Kidney epithelial cell (primary cell): ENCODE measurements around the gene SPATA9. TPM values are rescaled to one million over a fixed set of nuclear protein-coding genes. Genes with fewer than 3 reads are reported as not detected.

Experiments
- DNase-seq: peaks from one replicate; pipeline ENCODE4 v3.0.0-alpha.2; 2010; ENCODE audit warnings: low read depth
- H3K27me3 ChIP-seq: 2 replicates; pipeline ENCODE4 v1.6.0; 2011; ENCODE audit warnings: low read length; ENCODE audit not compliant: control insufficient read depth, insufficient read depth
- H3K36me3 ChIP-seq: 2 replicates; pipeline ENCODE4 v1.5.1; 2011; ENCODE audit warnings: low read length; ENCODE audit not compliant: control insufficient read depth, insufficient read depth
- H3K4me3 ChIP-seq: 2 replicates; pipeline ENCODE4 v1.5.1; 2011; ENCODE audit warnings: low read depth, mild to moderate bottlenecking, control low read depth, low read length
- CTCF ChIP-seq: IDR thresholded peaks from 2 replicates; pipeline ENCODE4 v1.5.1; 2011; ENCODE audit warnings: mild to moderate bottlenecking, moderate library complexity, low read length, control low read depth, inconsistent platforms; ENCODE audit not compliant: insufficient read depth, poor library complexity, severe bottlenecking
- total RNA-seq: library from RNA; depleted of rRNA; stranded (reverse); fragments of >200 nt; gene quantifications from 2 replicates; pipeline ENCODE4 v1.2.3, GENCODE V29; 2015

SPATA9 gene
- total RNA-seq, 1 donor from 2014 or later, result not detected

DNA sequence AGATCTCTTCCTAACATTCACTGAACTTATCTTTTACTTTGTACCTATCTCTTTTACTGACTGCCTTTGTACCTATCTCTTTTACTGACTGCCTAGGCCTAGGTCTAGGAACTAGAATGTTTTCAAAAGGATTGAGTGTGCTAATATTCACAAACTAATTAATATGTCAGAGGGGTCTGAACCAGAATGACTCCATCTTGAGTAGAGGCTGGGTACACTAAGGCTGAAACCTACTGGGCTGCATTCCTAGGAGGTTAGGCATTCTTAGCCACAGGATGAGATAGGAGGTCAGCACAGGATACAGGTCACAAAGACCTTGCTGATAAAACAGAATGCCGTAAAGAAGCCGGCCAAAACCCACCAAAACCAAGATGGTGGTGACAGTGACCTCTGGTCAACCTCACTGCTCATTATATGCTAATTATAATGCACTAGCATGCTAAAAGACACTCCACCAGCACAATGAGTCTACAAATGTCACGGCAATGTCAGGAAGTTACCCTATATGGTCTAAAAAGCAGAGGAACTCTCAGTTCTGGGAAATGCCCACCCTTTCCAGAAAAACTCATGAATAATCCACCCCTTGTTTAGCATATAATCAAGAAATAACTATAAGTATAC, 45.8 kb upstream of the SPATA9 start:
- Histone ChIP-seq H3K36me3 (no peaks in the 10 kb centered on the region), H3K4me3 (no peak overlapping the region), H3K27me3 (no peaks in the 10 kb centered on the region)
- TF ChIP-seq CTCF, result no peak
- DNase-seq, result no peak

- no peak overlapping the region for H3K4me3 ChIP-seq
- no peak for TF ChIP-seq CTCF
- no peak for DNase-seq
- no peaks in the 10 kb centered on the region for H3K27me3 ChIP-seq
- no peaks in the 10 kb centered on the region for H3K36me3 ChIP-seq
Measured at GRCh38 chr5:95727764-95728191, 45.0 kb upstream of the SPATA9 start.

GRCh38 chr5:95726811-95727763, 44.3 kb upstream of the SPATA9 start:
- no peak overlapping the region for H3K4me3 ChIP-seq

GRCh38 chr5:95725937-95726810, 43.4 kb upstream of the SPATA9 start:
- Histone ChIP-seq H3K4me3 (no peak overlapping the region), H3K27me3 (no peaks in the 10 kb centered on the region), H3K36me3 (no peaks in the 10 kb centered on the region)
- no peak for TF ChIP-seq CTCF
- no peak for DNase-seq

More at GRCh38 chr5:95726811-95727763, 44.3 kb upstream of the SPATA9 start:
- TF ChIP-seq CTCF, result no peak
- no peaks in the 10 kb centered on the region for H3K36me3 ChIP-seq
- DNase-seq, result no peak
- no peaks in the 10 kb centered on the region for H3K27me3 ChIP-seq

DNA sequence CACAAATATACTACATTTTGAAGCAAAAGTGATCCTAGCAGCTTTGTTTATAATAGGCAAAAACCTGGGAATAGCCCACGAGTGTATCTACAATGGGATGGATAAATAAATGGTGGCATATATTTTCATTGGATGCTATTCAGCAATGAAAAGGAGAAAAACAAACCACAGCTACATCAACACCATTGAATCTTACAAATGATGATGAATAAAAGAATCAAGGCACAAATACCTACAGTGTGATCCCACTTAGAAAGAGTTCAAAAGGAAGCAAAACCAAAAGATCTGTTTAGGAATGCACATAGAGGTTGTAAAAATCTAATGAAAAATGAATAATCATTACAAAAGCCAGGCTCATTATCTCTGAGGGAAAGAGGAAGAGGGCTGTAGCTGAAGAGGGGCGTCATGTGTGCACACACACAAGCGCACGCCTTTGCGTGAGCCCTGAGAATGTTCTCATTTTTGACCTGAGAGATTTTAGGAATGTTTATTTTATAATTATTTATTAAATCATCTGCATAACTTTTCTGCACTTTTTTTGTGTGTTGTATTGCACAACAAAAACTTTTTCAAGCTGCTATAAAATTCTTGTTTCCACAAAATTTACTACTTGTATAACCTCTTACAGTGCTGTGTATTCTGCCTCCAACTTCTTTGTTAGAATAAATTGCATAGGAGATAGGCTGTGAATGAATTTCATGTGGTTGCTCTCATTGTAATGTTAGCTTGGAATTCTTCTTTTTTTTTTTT, 42.5 kb upstream of the SPATA9 start:
- Histone ChIP-seq H3K4me3 (no peak overlapping the region), H3K36me3 (no peaks in the 10 kb centered on the region), H3K27me3 (no peaks in the 10 kb centered on the region)
- no peak for DNase-seq
- TF ChIP-seq CTCF, result no peak
